ENCODE measurements around the gene PSMG2. TPM values are rescaled to one million over a fixed set of nuclear protein-coding genes. Genes with fewer than 3 reads are reported as not detected.

The PSMG2 gene
- 80.4 and 89.7 TPM in 2 replicates for total RNA-seq

GRCh38 chr18:12702221-12703095 is at the start of gene PSMG2, which contains the start of gene CEP76:
TSS of gene PSMG2 (plus strand) at chr18:12703042. CDS start at chr18:12703108, 66 bp downstream.
TSS of gene CEP76 (minus strand) at chr18:12702723. CDS start at chr18:12702548, 175 bp downstream.

DNA sequence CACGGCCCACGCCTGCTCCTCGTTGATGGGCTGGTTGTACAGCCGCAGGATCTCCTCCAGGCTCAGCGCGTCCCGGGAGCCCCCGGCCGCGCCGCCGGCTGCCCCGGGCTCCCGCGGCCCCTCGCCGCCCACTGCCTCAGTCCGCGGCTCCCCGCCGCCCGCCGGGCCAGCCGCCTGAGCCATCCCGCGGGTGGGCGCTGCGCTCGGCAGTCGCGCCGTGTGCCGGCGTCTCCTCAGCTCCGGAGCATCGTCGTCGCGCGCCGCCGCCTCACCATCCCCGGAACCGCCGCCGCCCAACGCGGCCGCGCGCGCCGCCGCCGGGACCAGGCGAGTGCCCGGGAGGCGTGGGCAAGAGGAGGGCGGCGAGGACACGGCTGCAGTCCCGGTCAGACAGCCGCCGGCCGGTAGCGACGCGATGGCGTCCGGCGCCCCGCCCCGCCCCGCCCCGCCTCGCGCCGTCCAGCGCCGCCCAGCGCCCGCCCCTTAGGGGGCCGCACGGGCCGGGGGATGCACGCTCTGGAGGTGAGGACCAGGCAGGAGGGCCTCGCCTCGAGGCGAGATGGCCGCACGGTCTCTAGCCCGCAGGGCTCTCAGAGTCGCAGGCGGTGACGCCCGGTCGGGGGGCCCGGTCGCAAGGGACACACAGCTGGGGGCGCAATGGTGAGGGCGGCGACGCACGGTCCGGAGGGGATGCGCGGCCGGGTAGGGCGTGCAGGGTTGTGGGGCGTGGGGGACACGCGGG is 45.0 kb upstream of the PSMG2 start, which contains the start of gene SPIRE1:
TSS of gene SPIRE1 (minus strand) at position 424 of the 742 bp plus-strand sequence. CDS start at position 183, 241 bp downstream.

Small RNA genes lying within 50 kb of the gene (small RNA-seq; reads per million reads assigned to genes)
- not detected for gene RF00019

Other genes with a start within 250 kb of the PSMG2 start
- gene SPIRE1, start 44.9 kb upstream of the PSMG2 start, total RNA-seq = 37.7 and 42.1 TPM in 2 replicates
- 9.5 and 10.6 TPM in 2 replicates for gene CEP76, start 319 bp upstream of the PSMG2 start, total RNA-seq
- 14.4 and 22.5 TPM in 2 replicates for gene PTPN2, start 181.2 kb downstream of the PSMG2 start, total RNA-seq
- gene SEH1L, start 245.0 kb downstream of the PSMG2 start, total RNA-seq = 34.9 and 46.3 TPM in 2 replicates

Data from vein endothelial cell (primary cell).